Measurements from ENCODE around the gene EDNRA.

DNA sequence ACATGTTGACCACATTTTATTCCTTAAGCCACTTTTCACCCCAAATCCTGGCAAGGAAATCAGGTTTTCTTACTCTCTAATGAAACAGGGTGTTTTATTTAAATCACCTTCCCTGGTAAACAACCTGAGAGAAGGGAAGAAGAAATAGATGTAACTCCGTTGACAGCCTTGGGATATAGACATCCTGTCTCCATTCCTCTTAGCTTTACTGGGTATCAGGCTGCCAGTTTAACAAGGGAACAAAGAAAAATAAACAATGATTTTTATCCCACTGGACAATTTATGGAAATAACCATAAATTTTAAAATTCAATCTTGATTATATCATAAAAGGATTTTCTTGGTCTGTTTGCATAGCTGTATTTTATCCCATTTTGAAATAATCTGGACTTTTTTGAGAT lies 49.2 kb downstream of the EDNRA start:
- TF ChIP-seq POLR2AphosphoS5 (IDR thresholded peaks at IDR 0.05): no peak
- TF ChIP-seq CTCF (IDR thresholded peaks at IDR 0.05): no peak
- TF ChIP-seq POLR2A (IDR thresholded peaks at IDR 0.05): no peak
- no peak for TF ChIP-seq EP300 (IDR thresholded peaks at IDR 0.05)
